IPS-15b (cell line): Measurements from ENCODE around the gene ADGRF1.
"Not testable (repeated sequence)": the region's sequence is repeated elsewhere in the genome, so short reads cannot be mapped to it uniquely, and the experiment has no call there.

Experiments
- H3K27me3 ChIP-seq: one replicate; pipeline ENCODE4 v1.6.1; 2013; ENCODE audit warnings: low read length; ENCODE audit not compliant: control insufficient read depth, insufficient read depth
- H3K36me3 ChIP-seq: one replicate; pipeline ENCODE4 v1.6.1; 2013; ENCODE audit warnings: low read length; ENCODE audit not compliant: control insufficient read depth, insufficient read depth
- H3K4me1 ChIP-seq: one replicate; pipeline ENCODE4 v1.6.1; 2013; ENCODE audit warnings: mild to moderate bottlenecking, low read length; ENCODE audit not compliant: control insufficient read depth, insufficient read depth
- H3K4me3 ChIP-seq: one replicate; pipeline ENCODE4 v1.5.1; 2013; ENCODE audit warnings: low read depth, low read length
- H3K9ac ChIP-seq: one replicate; pipeline ENCODE4 v1.6.1; 2013; ENCODE audit warnings: low read depth, mild to moderate bottlenecking, low read length
- H3K9me3 ChIP-seq: one replicate; pipeline ENCODE4 v1.6.1; 2013; ENCODE audit warnings: mild to moderate bottlenecking, low read length; ENCODE audit not compliant: control insufficient read depth, insufficient read depth

ADGRF1 gene

GRCh38 chr6:46990818-46991510, 51.2 kb downstream of the ADGRF1 start:
- not testable (repeated sequence) for H3K9ac ChIP-seq, H3K4me1 ChIP-seq, H3K9me3 ChIP-seq, H3K36me3 ChIP-seq, H3K4me3 ChIP-seq, H3K27me3 ChIP-seq

- Histone ChIP-seq H3K9me3 (no peaks in the 10 kb centered on the region), H3K4me1 (no peaks in the 10 kb centered on the region), H3K9ac (no peak overlapping the region), H3K4me3 (no peak overlapping the region), H3K27me3 (no peaks in the 10 kb centered on the region), H3K36me3 (no peaks in the 10 kb centered on the region)
These were observed 52.0 kb downstream of the ADGRF1 start for GRCh38 chr6:46990031-46990644.

- no peaks in the 10 kb centered on the region for H3K9me3 ChIP-seq
- H3K4me1 ChIP-seq = no peaks in the 10 kb centered on the region
- no peaks in the 10 kb centered on the region for H3K36me3 ChIP-seq
- no peak overlapping the region for H3K9ac ChIP-seq
- no peaks in the 10 kb centered on the region for H3K27me3 ChIP-seq
- H3K4me3 ChIP-seq = no peak overlapping the region
These were observed 52.7 kb downstream of the ADGRF1 start for GRCh38 chr6:46989398-46989797.

GRCh38 chr6:46985943-46986342, 56.2 kb downstream of the ADGRF1 start:
- no peaks in the 10 kb centered on the region for H3K9me3 ChIP-seq
- H3K27me3 ChIP-seq = no peaks in the 10 kb centered on the region
- no peaks in the 10 kb centered on the region for H3K4me1 ChIP-seq
- no peaks in the 10 kb centered on the region for H3K36me3 ChIP-seq
- H3K4me3 ChIP-seq = no peak overlapping the region
- no peak overlapping the region for H3K9ac ChIP-seq

GRCh38 chr6:46983007-46983411, 59.1 kb downstream of the ADGRF1 start:
- H3K27me3 ChIP-seq = no peaks in the 10 kb centered on the region
- no peak overlapping the region for H3K4me3 ChIP-seq

GRCh38 chr6:46979206-46979605, 62.9 kb downstream of the ADGRF1 start:
- no peaks in the 10 kb centered on the region for H3K27me3 ChIP-seq
- H3K4me1 ChIP-seq = no peaks in the 10 kb centered on the region
- H3K9me3 ChIP-seq = no peaks in the 10 kb centered on the region

More at GRCh38 chr6:46983007-46983411, 59.1 kb downstream of the ADGRF1 start:
- H3K36me3 ChIP-seq = no peaks in the 10 kb centered on the region
- H3K9me3 ChIP-seq = no peaks in the 10 kb centered on the region
- H3K9ac ChIP-seq = no peak overlapping the region
- H3K4me1 ChIP-seq = no peaks in the 10 kb centered on the region

GRCh38 chr6:46974786-46975185, 67.3 kb downstream of the ADGRF1 start:
- Histone ChIP-seq H3K36me3 (no peaks in the 10 kb centered on the region), H3K27me3 (no peaks in the 10 kb centered on the region), H3K9ac (no peak overlapping the region), H3K4me3 (no peak overlapping the region), H3K4me1 (no peaks in the 10 kb centered on the region), H3K9me3 (no peaks in the 10 kb centered on the region)

More at GRCh38 chr6:46979206-46979605, 62.9 kb downstream of the ADGRF1 start:
- Histone ChIP-seq H3K9ac (no peak overlapping the region), H3K4me3 (no peak overlapping the region), H3K36me3 (no peaks in the 10 kb centered on the region)

GRCh38 chr6:46973029-46973428, 69.1 kb downstream of the ADGRF1 start:
- Histone ChIP-seq H3K27me3 (no peaks in the 10 kb centered on the region), H3K9me3 (no peaks in the 10 kb centered on the region), H3K4me3 (no peak overlapping the region), H3K4me1 (no peaks in the 10 kb centered on the region), H3K9ac (no peak overlapping the region), H3K36me3 (no peaks in the 10 kb centered on the region)

GRCh38 chr6:46972531-46972930, 69.6 kb downstream of the ADGRF1 start:
- Histone ChIP-seq H3K9ac (no peak overlapping the region), H3K9me3 (no peaks in the 10 kb centered on the region), H3K4me1 (no peaks in the 10 kb centered on the region), H3K36me3 (no peaks in the 10 kb centered on the region), H3K27me3 (no peaks in the 10 kb centered on the region), H3K4me3 (no peak overlapping the region)

GRCh38 chr6:46969206-46969605, 72.9 kb downstream of the ADGRF1 start:
- no peaks in the 10 kb centered on the region for H3K36me3 ChIP-seq
- H3K9ac ChIP-seq = no peak overlapping the region
- no peaks in the 10 kb centered on the region for H3K4me1 ChIP-seq
- no peak overlapping the region for H3K4me3 ChIP-seq
- no peaks in the 10 kb centered on the region for H3K27me3 ChIP-seq
- H3K9me3 ChIP-seq = no peaks in the 10 kb centered on the region

- Histone ChIP-seq H3K4me3 (no peak overlapping the region), H3K9me3 (no peaks in the 10 kb centered on the region), H3K4me1 (no peaks in the 10 kb centered on the region), H3K9ac (no peak overlapping the region), H3K36me3 (no peaks in the 10 kb centered on the region), H3K27me3 (no peaks in the 10 kb centered on the region)
These were observed 74.2 kb downstream of the ADGRF1 start for GRCh38 chr6:46967826-46968349.
